ENCODE results near the gene TNC.

TNC gene

DNA sequence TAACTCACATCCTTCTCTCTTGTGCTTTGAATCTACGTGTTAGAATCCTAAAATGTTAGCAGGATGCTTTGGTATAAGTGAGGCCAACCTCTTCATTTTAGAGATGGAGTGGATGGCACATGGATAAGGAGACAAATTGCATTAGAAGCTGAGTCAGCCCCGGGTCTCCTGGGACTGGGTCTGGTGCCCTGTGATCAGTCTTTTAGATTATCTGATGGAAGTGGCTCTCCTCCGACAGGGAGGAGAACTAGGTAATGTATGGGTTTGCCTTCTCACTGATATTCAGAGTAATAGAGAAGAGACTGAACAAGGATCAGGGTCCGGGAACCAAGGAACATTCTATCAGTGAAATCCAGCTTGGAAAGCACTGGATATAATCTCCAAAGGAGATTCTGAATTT, 112.6 kb downstream of the TNC start:
- no peak for DNase-seq

DNA sequence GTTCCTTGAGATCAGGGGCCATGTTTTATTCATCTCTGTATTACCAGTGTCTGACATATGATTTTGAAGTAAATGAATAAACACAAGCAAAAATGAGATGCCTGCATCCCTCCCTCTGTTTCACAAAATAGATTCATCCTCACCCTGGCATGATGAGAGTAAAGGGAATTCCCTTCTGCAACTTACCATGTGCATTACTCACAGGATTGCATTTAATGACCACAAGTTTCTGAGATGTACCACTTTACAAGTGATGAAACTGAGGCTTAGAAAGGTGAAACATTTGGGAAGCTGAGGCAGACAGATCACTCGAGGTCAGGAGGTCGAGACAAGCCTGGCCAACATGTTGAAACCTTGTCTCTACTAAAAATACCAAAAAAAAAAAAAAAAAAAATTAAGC, 113.4 kb downstream of the TNC start:
- DNase-seq: no peak

DNA sequence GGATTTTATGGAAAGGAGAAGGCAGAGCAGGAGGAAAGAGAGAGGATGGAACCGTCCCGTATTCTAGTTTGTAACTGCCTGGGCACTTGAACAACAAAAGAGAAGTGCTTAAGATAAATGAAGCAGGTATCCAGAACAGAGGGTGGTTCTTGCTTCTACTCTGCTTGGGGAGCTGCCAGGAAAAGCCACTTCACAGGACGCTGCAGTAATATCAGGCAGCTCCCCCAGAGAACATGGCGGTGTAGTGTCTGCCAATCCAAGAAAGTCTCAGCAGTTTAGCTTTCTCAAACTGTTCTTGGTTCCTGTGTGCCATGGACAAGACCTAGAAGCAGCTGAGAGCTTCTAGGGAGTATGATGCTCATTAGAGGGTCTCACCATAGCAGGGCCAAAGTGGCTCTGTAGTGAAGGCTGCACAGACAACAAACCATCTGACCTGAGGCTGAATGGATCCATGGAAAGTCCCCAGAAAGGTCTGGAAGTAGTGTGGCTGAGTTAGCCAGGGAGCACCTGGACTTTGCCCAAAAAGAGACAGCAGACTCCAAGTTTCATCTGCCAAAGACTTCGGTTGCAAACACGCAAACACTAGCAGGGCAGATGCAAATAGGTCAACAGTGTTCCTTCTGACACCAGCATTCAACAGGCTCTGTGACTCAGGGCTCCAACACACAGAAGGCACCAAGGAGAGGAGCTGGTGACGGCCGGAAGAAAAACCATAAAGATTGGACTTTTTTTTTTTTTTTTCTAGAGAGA, 115.4 kb downstream of the TNC start:
- no peak for DNase-seq

DNA sequence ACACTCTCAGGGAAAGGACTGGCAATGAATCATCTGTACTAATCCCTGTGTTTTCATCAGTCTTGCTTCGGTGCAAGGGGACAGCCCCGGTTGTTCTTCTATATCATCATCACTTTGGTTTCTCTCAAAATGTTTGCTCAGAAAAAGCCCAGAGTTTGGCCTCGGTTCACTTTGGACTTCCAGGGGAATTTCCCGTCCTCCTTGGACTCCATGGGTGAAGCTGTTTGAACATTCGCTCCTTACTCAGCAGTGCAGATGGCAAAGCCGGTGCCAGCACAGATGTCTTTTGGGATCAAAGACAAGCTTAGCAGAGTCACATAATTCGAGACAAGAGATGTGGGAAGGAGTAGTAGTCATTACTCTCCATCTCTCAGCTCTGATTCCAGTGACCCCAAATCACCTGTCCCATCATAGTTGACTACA, 117.7 kb downstream of the TNC start:
- no peak for DNase-seq

DNA sequence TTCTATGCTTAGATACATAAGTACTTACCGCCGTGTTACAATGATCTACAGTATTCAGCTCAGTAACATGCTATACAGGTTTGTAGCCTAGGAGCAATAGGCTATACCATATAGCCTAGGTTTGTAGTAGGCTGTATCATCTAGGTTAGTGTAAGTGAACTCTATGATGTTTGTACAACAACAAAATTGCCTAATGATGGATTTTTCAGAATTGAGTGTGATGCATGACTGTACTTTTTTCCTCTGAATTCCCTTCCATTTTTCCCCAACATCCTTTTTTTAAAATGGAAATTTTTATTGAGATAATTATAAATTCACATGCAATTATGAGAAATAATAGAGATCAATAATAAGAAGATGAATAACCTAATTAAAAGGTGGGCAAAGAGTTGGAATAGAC, 119.6 kb downstream of the TNC start:
- DNase-seq: no peak

DNA sequence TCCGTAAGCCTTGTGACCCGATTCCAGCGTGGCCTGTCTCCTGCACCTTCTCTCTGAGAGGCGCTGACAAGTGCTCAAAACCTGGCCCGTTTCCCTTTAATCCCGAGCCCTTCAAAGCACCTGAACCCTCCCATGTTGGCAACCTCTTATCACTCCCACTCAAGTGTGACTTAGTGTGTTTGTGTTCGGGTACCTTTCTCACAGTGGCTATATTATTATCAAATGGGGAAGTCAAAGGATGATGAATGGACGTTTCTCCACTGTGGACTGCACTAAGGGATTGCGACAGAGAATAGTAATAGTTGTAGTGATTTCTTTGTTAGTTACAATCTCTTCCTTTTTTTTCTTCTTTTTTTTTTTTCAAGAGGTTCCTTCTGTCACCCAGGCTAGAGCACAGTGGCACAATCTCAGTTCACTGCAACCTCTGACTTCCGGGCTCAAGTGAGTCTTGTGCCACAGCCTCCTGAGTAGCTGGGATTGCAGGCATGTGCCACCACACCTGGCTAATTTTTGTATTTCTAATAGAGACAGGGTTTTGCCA, 122.2 kb downstream of the TNC start:
- no peak for DNase-seq

DNA sequence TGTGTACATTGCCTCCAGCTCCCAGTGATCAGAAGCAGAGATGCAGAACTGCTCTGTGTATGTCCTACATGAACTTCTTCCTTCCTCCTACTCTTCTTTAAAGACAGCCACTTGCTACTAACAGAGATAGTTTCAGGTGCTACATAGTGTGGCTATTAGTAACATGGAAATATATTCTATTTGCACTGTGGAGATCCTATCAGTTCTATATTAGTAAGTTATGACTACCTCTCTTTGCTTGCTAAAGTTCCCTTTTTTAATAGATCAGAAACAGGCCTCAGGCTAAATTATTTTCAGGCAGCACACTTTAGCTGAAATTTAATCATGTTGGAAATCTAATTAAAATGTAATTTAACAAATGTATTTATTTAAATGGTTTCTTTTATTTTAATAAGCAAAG, 123.2 kb downstream of the TNC start:
- no peak for DNase-seq

DNA sequence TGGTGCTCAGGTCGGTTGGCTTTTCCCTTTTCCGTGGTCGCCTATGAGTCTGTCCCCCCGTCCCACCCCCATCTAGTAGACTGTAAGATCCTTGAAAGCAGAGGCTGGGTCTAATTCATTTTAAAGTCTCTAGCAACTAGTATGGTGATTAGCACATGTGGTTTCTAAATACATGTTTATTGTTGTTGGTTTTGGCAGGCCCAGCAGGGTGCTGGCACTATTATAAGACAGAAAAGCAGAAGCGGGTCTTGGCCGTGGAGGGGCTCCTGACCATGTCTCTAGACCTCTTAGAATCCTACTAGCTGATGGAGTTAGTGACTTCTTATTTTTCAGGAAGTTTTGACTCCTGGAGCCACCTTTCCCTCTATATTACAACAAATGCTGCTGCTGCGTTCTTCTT, 126.1 kb downstream of the TNC start:
- no peak for DNase-seq

DNA sequence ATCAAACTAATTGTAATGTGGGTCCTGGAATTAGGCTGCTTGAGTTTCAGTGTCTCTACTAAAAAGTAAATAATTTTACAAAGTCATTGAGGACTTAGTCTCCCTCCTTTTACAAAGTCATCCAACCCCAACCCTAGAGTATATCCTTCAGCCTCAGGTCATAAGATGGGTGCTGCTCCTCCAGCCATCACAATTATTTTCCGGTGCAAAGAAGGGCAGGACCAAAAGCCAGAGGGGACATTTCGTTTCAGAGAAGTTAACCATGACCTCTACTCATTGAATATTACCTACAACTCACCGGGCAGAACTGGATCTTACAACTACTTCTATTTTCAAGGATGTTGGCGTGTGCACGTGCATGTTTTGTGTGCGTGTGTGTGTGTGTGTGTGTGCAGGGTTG, 127.1 kb downstream of the TNC start:
- DNase-seq: no peak

DNA sequence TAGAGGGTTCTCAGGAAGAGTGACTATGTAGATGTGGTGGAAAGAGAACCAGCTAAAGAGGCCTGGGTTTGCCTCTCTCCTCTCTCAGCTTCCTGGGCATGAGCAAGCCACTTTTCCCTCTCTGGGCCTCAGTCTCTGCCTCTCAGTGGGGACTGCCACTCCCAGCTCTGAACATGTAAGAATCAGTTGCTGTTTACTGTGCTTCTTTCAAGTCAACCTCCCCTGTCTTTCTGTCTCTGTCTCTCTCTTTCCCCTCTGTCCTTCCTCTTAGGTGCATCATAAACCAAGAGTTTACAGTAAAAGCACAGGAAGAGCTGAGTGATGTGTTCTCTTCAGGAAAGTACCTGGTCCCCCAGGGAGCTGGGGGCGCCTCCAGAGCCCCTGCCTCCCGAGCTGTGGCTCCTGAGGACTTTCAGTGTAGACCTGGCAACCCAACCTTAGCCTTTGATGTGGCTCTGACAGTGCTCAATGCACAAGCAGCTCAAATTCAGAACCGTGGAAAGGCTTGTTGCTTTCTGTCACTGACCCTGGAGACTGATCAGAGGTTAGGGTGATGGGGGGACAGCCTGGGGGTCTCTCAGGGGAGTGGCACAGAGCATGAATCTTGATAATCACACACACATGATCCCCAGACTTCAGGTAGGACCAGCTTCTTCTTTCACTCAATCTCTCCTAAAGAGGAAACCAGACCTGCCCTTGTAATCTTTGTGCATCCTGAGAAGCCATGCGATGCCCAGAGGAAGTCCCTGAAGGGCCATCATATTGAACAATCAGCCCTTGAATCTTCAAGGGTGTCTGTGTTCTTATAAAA, 128.2 kb downstream of the TNC start:
- DNase-seq: no peak

DNA sequence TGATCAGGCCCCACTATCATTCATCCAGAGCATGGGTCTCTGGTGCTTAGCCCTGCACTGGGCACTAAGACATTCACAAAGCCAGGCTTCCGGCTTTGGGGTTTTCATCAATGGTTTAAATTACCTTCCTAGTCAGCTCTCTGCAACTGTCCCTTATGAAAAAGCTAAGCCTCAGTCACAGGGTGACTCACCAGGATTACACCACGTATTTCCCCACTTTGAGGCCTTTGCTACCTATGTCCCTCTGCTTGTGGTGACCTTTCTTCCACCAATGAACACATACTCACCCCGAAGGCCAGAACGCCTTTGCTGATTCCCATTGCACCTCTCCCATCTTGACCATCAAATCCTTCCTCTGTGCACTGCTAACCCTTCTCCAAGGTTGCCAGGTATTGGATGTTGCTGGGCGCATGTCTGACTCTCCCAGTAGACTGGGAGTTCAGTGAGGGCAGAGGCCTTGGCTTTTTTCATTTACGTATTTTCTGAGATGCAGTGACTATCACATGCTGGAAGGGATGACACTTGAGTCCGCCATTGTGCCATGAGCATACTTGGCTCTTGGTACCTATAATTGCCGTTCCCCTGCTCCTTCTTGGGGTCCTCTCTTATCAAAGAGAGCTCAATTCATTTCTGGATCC, 128.9 kb downstream of the TNC start:
- DNase-seq: no peak

DNA sequence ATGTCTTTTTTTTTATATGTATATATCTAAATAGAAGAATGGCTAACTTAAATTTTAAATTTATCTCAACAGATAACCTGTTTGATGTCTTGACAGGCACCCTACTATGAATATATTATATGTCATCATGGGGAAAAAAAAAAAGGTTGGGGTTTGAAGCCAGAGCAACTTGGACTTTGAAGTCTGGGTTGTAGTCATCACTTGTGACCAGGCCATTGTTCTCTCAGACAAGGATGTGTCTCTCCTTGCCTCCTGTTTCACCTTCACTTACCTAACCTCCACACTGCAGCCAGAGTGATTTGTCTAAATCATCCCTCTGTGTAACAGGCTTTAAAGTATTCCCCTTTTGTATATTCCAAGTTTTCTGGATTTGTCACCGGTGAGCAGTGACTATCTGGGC, 130.8 kb downstream of the TNC start:
- DNase-seq: no peak

DNA sequence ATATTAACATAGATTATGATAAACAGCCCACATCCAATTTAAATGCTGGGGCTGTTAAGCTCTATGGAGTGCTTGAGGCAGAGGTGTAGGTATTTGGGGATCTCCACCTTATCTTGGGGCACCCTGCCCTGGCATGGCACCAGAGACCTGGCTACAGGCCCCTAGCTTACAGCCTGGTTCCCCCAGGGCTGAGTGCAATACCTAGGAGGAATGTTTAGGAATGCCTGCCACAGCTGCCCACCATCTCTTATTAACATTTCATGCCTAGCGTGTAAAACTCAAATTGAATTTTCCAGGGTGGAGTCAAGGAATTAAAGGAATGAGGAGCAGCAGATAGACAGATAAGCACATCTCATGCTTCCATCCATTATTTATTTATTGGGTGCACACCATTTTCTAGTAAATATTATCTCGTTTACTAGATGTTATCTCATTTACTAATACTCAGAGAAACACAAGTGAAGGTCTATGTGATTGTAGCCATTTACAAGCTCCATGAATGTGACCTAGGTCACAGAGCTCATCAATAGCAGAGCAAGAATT, 131.9 kb downstream of the TNC start:
- DNase-seq: no peak

DNA sequence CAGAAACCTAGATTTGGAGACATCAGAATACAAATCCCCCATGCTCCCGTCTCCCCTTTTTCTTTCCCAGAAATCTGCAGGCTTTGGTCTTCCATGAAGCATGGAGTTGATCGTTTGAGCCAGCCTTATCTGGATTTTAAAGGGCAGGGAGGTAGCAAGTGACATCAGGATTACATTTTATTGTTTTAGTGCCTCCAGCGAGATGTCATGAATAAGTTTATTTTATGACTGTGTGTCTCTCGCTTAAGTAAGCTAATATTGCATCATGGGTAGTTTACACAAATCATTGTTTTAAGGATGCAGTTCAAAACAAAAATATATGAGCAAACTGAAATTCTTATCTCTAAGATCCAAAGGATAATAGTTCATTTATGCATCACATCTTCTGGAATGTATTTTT, 136.9 kb downstream of the TNC start:
- DNase-seq: no peak

DNA sequence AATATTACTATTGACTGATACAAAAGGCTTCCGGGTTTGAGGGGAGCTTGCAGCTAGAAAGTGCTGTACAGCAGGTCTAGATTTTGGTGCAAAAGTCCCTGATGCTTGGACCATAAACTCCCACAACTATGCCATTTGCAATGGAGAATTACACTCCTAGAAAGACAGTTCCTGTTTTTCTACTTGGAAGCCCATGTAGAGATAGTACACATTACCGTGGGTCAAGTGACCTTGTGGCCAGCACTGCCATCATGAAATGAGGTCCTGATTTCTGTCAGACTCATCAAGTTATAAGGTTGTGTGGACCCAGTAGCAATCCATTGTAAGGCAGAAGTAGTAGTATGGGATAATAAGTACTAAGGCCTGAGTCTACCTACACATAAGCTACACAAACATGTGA, 144.7 kb downstream of the TNC start:
- no peak for DNase-seq

DNA sequence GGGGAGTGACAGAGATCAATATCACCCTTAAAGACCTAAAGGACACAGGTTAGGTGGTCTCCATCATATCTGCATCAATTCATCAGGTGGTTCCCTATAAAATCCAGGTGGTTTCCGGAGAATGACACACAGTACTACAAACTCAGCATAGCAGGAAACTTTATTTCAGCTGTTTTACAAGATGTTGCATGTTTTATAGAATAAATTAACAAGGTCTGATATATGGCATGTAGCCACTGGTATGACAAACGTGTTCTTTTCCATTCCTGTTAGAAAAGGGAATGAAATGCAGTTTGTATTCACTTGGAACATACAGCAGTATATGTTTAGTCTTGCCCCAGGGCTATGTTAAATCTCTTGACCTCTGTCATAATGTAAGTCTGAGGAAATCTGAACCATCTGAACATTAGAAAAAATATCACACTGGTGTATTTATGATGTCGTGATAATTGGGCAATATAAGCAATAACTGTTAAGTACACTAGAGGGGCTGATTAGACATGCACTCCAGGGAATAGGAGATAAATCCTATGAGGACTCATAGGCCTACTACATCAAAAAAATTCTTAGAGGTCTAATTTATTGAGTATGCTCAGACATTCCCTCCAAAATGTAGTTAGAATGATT, 145.3 kb downstream of the TNC start:
- DNase-seq: no peak

Data from NCI-H1436 treated with DMSO at 0.1 percent for 48 hours (cell line).